Measurements from ENCODE around the gene SLC9A2. TPM values are rescaled to one million over a fixed set of nuclear protein-coding genes. Genes with fewer than 3 reads are reported as not detected.

SLC9A2 gene, protein sequence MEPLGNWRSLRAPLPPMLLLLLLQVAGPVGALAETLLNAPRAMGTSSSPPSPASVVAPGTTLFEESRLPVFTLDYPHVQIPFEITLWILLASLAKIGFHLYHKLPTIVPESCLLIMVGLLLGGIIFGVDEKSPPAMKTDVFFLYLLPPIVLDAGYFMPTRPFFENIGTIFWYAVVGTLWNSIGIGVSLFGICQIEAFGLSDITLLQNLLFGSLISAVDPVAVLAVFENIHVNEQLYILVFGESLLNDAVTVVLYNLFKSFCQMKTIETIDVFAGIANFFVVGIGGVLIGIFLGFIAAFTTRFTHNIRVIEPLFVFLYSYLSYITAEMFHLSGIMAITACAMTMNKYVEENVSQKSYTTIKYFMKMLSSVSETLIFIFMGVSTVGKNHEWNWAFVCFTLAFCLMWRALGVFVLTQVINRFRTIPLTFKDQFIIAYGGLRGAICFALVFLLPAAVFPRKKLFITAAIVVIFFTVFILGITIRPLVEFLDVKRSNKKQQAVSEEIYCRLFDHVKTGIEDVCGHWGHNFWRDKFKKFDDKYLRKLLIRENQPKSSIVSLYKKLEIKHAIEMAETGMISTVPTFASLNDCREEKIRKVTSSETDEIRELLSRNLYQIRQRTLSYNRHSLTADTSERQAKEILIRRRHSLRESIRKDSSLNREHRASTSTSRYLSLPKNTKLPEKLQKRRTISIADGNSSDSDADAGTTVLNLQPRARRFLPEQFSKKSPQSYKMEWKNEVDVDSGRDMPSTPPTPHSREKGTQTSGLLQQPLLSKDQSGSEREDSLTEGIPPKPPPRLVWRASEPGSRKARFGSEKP
- 8.0 TPM for polyA plus RNA-seq (ENCODE audit: insufficient read length)
- long read RNA-seq, donor 1, partial matches to known transcripts = 14 of 14 reads
- long read RNA-seq, donor 1, other reads (novel, unspliced or antisense) = 0 of 14 reads
- long read RNA-seq, donor 2, full-length matches to known transcripts = 1 of 1 reads
- long read RNA-seq, donor 2, partial matches to known transcripts = 0 of 1 reads
- long read RNA-seq, donor 2, other reads (novel, unspliced or antisense) = 0 of 1 reads
- long read RNA-seq, donor 3, full-length matches to known transcripts = 1 of 1 reads
- long read RNA-seq, donor 3, partial matches to known transcripts = 0 of 1 reads
- long read RNA-seq, donor 3, other reads (novel, unspliced or antisense) = 0 of 1 reads
- long read RNA-seq, donor 4 = 0 reads
- long read RNA-seq, donor 5, full-length matches to known transcripts = 1 of 1 reads
- long read RNA-seq, donor 5, partial matches to known transcripts = 0 of 1 reads
- long read RNA-seq, donor 5, other reads (novel, unspliced or antisense) = 0 of 1 reads
- long read RNA-seq, donor 6 = 0 reads
- long read RNA-seq, donor 7, full-length matches to known transcripts = 2 of 2 reads
- long read RNA-seq, donor 7, partial matches to known transcripts = 0 of 2 reads
- long read RNA-seq, donor 7, other reads (novel, unspliced or antisense) = 0 of 2 reads
- long read RNA-seq, donor 8, full-length matches to known transcripts = 1 of 1 reads
- long read RNA-seq, donor 8, partial matches to known transcripts = 0 of 1 reads
- long read RNA-seq, donor 8, other reads (novel, unspliced or antisense) = 0 of 1 reads

DNA sequence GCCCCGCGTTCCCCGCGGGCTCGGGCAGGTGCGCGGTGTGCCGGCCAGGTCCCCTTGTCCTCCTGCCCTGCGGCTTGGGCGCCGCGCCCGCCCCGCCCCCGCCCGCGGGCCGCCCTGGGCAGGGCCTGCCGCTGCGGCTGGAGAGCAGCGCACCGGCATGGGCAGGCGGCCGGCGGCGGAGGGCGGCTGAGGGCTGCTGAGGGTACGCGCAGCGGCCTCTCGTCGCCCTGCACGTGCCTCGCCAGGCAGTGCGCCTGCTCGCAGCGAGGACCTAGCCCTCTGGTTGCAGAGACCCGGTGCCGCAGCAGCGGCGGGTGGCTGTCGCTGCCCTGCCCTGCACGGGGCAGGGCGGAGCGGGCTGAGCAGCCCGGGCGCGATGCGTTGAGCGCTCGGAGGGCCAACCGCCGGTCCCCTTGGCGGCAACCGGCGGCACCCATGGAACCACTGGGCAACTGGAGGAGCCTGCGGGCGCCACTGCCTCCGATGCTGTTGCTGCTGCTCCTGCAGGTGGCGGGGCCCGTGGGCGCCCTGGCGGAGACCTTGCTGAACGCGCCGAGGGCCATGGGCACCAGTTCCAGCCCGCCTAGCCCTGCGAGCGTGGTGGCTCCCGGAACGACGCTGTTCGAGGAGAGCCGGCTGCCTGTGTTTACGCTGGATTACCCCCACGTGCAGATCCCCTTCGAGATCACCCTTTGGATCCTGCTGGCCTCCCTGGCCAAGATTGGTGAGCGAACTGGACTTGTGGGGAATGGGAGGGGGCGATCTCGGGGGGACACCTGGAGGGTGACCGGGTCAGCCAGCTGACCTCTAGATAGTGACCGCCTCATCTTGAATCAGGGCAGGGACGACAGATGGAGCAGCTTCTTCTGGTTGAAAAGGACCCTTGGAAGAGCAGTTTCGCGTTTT, at the start of gene SLC9A2:
Gene SLC9A2 (plus strand): TSS at position 140 of the 906 bp plus-strand sequence. CDS start 296 bp downstream, at position 436.
- DNase-seq = no peak

DNA sequence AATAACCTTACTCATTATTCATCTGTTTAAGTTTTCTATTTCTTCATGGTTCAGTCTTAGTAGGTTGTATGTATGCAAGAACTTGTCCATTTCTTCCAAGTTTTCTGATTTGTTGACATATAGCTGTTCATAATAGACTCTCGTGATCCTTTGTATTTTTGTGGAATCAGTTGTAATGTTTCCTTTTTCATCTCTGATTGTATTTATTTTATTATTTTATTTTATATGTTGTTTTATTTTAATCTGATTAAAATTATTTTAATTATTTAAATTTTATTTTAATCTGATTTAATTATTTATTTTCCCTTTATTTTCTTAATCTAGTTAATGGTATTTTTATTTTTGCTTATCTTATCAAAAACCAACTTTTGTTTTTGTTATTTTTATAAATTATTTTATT, 43.5 kb upstream of the SLC9A2 start:
- DNase-seq = no peak

DNA sequence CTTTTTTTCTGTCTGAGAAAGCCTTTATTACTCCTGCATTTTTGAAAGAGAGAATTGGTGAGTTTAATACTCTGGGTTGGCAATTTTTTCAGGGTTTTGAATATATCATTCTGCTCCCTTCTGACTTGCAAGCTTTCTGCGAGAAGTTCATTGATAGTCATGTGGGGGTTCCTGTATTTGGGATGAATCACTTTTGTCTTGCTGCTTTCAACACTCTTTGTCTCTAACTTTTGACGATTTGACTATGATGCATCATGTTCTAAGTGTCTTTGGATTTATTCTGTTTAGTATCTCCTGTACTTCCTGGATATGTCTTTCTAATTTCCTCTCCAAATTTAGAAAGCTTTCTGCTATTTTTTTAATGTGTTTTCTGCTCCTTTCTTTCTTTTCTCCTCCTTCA, 41.0 kb upstream of the SLC9A2 start:
- DNase-seq = no peak

DNA sequence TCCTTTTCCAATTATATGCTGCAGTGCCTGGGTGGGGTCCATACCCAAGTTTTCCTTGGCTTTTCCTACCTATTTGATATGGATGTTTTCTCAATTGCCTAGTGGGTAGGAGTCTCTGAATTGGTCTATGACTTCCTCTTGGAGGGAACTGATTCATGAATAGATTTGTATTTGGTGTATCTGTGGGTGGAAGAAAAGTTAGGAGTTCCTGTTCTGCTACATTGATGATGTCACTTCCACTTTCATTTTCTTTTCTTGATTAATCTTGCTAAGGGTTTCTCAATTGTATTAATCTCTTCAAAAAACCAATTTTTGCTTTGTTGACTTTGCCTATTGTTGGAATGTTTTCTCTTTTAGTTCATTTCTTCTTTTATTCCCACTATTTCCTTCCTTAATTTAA, 37.4 kb upstream of the SLC9A2 start:
- no peak for DNase-seq

DNA sequence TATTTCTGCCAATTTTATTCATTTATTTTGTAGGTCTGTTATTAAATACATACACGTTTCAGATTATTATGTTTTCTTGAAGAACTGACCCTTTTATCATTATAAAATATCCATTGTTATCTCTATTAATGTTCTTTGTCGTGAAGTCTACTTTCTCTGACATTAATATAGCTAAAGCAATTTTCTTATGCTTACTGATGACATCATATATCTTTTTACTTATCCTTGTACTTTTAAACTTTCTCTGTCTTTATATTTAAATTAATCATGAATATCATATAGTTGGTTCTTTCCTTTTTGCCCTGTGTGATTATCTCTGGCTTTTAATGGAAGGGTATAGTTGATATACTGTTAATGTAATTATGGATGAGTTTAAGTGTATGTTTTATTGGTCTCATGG, 36.5 kb upstream of the SLC9A2 start:
- DNase-seq = no peak

DNA sequence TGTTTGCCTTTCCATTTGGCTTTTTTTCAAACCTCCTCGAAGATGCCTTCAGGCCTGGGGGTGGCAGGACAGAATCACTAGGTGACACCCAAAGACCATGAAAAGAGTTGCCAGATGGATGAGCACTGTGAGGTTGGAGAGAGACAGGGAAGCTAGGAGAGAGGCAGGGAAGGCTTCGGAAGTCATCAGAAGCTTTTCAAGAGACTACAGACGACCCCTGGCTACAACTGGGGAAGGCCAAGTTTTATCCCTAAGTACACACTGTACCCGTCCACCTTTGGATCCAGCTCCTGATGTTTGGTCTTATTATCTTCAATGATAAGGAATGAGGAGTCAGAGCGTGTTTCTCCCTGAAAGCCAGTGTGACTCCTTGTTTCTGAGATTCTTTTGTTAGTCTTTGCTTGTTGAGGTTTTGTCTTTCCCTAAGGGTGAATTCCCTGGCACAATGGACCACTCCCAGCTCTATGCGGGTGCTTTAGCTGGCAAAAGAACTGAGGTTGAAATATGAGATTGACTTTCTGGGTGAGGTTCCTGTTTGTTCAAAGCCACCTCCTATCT, 33.4 kb upstream of the SLC9A2 start:
- no peak for DNase-seq

DNA sequence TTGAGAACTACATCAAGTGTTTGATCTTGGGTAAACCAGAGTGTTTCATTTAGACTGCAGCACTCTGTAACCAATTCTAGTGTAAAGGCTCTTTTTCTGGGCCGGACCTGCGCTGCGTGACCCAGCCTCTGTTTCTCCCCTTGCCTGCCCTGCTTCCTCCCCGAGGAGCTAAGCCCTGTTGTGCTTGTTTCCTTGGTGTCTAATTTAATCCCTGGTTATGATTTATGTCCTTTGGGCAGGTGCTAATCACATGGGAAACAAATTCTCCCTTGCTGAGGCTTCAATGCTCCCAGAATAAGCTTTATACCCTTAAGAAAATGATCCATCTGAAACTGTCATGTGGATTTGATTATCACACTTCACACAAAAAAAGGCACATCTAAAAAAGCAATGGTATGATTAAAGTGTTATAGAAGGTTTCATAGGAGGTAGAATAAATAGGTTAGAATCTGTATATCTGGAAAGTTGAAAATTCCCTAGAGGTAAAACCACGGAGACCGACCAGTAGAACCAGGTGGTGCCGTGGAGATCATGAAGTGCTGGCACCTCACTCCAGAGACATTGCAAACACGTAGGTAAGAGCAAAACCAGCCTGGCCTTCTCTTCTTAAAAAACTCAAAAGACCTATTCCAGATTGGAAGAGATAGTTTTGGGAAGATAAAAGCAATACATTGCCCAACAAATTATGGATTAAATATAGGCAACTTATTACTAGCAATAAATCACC, 31.0 kb upstream of the SLC9A2 start:
- DNase-seq = no peak

DNA sequence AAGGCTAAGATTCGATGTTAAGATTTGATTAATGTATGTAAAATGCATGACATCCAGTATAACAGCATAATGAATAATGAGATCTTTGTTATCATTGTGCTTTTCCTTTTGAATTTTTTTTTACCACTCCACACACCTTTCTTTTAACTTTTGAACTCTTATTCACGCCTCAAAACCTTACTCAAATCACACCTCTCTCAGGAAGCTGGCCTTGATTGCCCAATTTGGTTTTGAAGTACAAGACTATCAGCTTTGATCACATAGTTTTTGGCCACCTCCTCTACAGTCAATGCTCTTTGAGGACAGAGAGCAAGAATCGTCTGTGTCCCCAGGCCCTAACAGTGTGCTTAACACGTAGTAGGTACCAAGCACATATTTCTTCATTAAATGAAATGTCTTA, 29.9 kb upstream of the SLC9A2 start:
- DNase-seq = no peak

DNA sequence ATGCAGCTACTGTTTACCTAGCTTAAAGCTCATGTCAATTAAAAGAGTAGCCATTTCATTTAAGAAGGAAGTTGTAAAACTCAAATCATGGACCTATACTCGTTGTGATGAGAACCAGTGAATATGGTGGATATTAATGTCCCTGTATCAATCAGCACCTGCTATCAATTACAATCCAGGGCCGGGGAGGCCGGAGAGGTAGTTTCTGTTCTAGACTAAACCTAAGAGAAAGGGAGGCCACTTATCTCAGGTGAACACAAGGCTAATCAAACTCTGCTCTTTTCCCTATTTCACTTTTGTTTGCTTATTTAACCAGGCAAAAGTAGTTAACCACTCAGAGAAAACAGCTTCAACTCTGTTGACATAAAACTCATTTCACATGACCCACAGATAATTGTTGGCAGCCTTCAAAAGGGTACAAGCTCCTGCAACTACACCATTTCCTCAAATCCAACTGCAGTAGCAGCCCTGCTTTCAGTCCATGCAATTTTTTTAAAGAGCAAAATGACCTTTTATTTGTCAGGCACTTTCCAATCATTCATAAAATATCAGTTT, 27.8 kb upstream of the SLC9A2 start:
- no peak for DNase-seq

DNA sequence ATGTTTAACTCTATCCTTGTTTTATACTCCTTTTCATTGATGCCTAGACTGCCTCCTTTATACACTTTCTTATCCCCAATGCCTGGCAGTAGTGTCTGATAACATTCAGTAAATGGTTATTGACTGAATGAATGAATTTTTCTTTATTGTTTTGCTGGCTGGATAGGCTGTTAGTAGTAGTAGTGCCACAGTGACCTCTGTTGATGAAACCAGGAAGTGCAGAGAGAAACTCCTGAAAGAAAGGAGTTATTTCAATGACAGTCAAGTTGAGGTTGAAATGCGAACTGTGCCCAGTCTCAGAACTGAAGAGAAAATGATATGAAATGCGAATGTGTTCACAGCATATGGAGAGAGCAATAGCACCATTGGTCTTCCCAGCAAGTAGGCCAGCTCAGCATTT, 26.8 kb upstream of the SLC9A2 start:
- no peak for DNase-seq

DNA sequence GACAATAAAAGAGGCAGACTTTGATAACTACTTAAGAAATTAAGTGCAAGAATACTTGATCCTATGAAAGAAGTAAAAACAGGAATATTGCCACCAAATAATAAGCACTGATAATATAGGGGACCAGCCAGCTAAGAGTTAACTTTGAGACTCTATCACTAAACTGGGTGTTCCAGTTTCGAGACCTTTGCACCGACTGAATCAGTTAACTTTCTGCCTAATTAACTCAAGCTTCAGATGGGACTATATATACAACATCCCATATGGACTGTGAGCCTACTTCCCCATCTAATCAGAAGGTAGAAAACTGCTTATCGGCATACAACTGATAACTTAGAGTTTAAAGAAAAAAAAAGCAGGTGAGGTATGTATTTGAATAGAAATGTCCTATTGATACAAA, 25.8 kb upstream of the SLC9A2 start:
- DNase-seq = no peak

DNA sequence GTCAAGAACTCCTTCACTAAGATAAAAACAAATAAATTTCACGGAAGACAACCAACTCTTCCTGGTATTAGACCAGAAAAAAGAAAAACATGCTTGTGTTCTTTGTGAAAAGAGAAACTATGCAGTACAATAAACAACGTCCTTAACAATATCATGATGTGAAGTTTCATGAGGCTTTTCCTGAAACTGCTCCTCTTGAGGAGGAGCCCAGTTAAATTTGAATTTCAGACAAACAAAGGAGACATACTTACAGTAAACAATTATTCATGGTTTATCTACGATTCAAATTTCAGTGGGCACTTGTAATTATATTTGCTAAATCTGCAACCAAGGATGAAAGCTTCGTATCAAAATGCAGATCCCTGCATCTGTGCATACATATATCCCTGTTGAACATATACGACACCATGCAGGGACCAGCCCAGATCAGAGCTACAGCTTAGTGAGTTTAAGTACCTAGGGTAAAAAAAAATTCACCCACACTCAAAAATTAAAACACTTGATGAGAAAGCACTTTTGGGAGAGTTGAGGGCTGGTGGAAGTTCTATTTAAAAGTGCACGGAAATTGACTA, 24.8 kb upstream of the SLC9A2 start:
- no peak for DNase-seq

DNA sequence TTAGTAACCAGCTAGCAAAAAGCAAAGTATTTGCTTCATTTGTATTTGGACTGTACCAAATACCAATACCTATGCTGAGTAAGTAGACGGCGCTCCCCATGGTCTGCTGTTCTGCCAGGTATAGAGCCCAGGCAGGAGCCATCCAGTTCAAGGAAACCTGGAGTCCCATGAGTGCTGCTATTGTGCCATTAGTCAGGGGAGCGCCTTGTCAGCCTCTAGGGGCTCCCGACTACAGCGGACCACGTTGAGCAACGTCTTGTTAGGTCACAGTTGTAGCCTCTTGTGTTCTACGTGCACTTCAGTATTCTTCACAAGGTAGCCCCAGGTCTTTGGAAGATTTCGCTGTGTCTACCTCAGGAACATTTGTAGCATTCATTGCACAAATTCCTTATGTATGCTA, 21.6 kb upstream of the SLC9A2 start:
- no peak for DNase-seq

DNA sequence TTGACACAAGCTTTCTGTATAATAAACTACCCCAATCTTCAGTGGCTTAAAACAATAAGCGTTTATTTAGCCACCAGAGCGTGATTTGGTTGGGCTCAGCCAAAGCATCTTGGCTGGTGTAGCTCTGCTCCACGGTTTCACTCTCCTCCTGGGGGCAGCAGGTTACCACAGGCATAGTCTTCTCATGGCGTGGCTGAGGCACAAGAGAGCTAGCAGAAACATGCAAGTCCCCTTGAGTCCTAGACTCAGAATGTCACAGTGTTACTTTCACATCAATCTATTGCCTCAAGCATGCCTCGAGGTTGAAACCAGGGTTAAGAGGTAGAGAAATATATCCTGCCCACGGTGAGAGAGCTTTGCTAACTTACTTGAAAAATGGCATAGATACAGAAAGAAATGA, 19.9 kb upstream of the SLC9A2 start:
- DNase-seq = no peak

DNA sequence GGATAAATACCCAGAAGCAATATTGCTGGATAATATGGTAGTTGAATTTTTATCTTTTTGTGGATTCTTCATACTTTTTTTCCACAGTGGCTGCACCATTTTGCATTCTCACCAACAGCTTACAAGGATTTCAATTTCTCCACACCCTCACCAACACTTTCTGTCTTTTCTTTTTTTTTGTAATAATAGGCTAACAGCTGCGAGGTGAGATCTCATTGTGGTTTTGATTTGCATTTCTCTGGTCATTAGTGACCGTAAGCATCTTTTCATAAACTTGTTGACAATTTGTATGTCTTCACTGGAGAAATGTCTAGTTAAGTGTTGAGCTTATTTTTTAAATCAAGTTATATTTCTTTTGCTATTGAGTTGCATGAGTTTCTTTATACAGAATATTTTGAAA, 17.6 kb upstream of the SLC9A2 start:
- DNase-seq = no peak

DNA sequence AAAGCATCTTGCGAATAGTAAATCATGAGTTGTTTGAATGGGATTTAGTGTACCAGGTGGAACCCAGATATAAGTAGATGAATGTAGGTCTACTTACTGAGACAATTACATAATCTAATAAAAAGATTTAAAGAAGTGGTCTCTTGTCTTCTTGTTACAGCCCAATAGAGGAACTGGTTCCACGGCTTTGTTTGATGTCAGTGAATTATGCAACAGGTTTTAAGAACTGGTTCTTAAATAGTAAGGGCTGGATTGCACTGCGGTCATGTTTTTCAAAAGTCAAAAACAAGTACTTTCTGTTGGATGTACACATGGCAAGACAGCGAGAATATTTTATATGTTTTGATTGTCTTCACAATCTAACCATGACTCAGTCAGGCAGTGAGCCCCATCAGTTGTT, 15.4 kb upstream of the SLC9A2 start:
- no peak for DNase-seq

DNA sequence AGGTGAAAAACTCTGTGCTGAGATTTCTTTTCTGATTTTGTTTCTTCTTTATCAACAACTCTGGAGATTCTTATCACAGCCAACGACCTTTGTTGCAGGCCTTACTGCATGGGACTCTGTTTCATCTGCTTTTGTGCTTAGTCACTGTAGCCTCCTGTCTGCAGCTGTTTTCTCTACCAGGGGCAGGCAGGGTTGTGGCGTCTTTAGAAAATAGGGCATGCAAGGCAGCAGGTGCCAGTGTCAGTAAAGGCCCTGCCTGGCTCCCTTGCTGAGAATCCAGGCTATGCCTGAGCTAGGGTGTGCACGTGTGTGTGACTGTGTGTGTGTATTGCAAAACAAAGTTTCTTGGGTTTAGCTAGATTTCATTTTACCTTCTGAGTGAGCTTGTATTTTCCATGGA, 14.6 kb upstream of the SLC9A2 start:
- no peak for DNase-seq

DNA sequence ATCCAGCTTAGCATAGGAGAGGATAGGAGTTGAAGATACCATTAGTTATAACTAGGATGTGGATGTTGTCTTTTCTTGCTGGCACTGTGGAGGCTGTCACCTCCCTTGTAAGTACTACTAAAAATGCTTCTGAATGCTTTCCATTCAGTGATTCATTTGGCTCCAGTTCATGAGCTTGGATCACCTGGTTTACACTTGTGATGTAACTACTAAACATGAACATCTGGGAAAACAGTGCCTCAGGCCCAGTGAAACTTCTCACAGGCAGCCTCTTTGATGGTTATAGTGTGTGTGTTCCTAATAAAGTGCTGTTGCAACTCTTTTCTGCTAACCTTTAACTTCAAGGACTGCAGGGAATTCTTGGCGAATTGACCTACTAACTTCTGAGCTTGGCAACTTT, 13.0 kb upstream of the SLC9A2 start:
- no peak for DNase-seq
